NT2/D1 (cell line): ENCODE measurements around the gene ZFYVE9.
"Not testable (repeated sequence)": the region's sequence is repeated elsewhere in the genome, so short reads cannot be mapped to it uniquely, and the experiment has no call there.

Source experiments
- DNase-seq: peaks from one replicate; pipeline ENCODE4 v3.0.0-alpha.2; 2011; ENCODE audit warnings: low read depth, low spot score
- H3K27me3 ChIP-seq: 2 replicates; pipeline ENCODE4 v1.6.0; 2011; ENCODE audit warnings: mild to moderate bottlenecking; ENCODE audit not compliant: insufficient read length, insufficient read depth
- H3K36me3 ChIP-seq: 2 replicates; pipeline ENCODE4 v1.6.1; 2011; ENCODE audit warnings: mild to moderate bottlenecking, low read length, mixed read lengths; ENCODE audit not compliant: insufficient read depth, insufficient read length
- H3K4me1 ChIP-seq: 2 replicates; pipeline ENCODE4 v1.5.1; 2011; ENCODE audit not compliant: insufficient read depth, insufficient read length
- H3K4me3 ChIP-seq: 2 replicates; pipeline ENCODE4 v1.5.1; 2011; ENCODE audit warnings: low read depth; ENCODE audit not compliant: insufficient read length
- H3K9ac ChIP-seq: 2 replicates; pipeline ENCODE4 v1.6.0; 2011; ENCODE audit warnings: low read depth; ENCODE audit not compliant: insufficient read length
- H3K9me3 ChIP-seq: 2 replicates; pipeline ENCODE4 v1.5.1; 2011; ENCODE audit warnings: mild to moderate bottlenecking, low read length; ENCODE audit not compliant: insufficient read depth
- SUZ12 ChIP-seq: IDR thresholded peaks from 2 replicates; pipeline ENCODE4 v1.6.1; 2011; ENCODE audit not compliant: insufficient read length, insufficient read depth; ENCODE audit errors: extremely low read depth
- YY1 ChIP-seq: IDR thresholded peaks from 2 replicates; pipeline ENCODE4 v1.6.1; 2011; ENCODE audit not compliant: insufficient read length, insufficient read depth
- ZNF274 ChIP-seq: IDR thresholded peaks from 2 replicates; pipeline ENCODE4 v1.6.1; 2011; ENCODE audit warnings: mild to moderate bottlenecking, low read depth, low read length

ZFYVE9 gene

DNA sequence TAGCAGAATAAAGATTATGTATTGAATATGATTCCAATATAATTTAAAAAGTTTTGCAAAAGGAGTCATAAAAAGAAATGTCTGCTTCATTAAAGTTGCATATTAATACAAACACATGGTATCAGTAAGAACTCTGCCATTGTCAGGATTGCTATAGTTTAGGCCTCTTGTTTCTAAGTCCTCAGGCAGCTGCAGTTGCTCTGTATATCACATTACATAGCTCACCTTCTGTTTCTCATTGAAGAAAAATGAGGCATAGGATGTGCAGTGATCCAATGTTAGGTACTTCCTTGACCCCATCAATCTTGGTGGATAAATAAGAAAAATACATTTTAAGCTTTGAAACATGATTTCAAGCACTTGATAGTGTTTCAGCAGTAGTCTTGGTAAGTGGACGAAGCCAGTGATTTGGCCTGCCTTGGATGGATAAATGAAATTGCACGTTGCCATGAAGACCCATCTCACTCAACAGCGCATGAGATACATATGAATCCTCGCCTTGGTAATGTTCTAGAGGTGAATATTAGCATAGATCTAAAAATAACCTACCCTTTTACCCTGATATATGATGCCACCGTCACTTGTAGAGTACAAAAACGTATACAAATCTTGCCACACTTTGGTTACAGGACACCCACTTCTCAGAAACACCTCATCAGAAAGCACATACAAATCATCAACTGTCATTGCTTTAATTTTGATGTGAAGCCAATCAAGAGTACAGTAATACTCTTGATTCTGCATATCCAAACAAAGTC is 25.3 kb downstream of the ZFYVE9 start:
- no peak for DNase-seq
- H3K4me3 ChIP-seq: no peak overlapping the region
- H3K4me1 ChIP-seq: no peaks in the 10 kb centered on the region
- no peak overlapping the region for H3K9ac ChIP-seq
- H3K9me3 ChIP-seq: peaks cover 11% of the 10 kb centered on the region
- H3K36me3 ChIP-seq: peaks cover 2% of the 10 kb centered on the region
- no peaks in the 10 kb centered on the region for H3K27me3 ChIP-seq
- TF ChIP-seq YY1: no peak
- no peak for TF ChIP-seq SUZ12
- no peak for TF ChIP-seq ZNF274

DNA sequence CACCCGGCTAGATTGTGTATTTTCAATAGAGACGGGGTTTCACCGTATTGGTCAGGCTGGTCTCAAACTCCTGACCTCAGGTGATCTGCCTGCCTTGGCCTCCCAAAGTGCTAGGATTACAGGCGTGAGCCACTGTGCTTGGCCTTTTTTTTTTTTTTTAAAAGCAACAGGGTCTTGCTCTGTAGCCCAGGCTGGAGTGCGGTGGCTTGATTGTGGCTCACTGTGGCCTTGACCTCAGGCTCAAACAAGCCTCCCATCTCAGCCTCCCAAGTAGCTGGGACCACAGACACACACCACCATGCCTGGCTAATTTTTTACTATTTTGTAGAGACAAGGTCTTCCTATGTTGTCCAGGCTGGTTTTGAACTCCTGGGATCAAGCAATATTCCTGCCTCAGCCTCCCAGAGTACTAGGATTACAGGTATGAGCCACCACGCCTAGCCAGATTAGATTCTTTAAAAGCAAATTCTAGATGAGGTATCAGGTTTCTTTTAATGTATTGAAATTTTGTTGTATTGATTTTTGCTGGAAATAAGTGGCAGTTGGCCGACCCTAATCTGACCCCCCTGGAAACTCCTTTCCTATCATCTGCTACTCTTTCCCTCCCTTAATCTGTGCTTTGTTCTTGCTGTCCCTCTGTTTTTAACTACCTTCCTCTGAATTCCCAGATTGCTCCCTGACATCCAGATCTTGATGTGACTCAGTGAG is 26.6 kb downstream of the ZFYVE9 start:
- Histone ChIP-seq H3K9me3 (peaks cover 11% of the 10 kb centered on the region), H3K27me3 (no peaks in the 10 kb centered on the region), H3K4me3 (no peak overlapping the region), H3K9ac (no peak overlapping the region), H3K36me3 (no peaks in the 10 kb centered on the region), H3K4me1 (no peaks in the 10 kb centered on the region)
- TF ChIP-seq SUZ12: no peak
- TF ChIP-seq YY1: no peak
- no peak for TF ChIP-seq ZNF274
- no peak for DNase-seq

DNA sequence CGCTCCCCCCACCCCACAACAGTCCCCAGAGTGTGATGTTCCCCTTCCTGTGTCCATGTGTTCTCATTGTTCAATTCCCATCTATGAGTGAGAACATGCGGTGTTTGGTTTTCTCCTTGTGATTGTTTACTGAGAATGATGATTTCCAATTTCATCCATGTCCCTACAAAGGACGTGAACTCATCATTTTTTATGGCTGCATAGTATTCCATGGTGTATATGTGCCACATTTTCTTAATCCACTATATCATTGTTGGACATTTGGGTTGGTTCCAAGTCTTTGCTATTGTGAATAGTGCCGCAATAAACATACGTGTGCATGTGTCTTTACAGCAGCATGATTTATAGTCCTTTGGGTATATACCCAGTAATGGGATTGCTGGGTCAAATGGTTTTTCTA is 29.3 kb downstream of the ZFYVE9 start:
- not testable (repeated sequence) for H3K9ac ChIP-seq

DNA sequence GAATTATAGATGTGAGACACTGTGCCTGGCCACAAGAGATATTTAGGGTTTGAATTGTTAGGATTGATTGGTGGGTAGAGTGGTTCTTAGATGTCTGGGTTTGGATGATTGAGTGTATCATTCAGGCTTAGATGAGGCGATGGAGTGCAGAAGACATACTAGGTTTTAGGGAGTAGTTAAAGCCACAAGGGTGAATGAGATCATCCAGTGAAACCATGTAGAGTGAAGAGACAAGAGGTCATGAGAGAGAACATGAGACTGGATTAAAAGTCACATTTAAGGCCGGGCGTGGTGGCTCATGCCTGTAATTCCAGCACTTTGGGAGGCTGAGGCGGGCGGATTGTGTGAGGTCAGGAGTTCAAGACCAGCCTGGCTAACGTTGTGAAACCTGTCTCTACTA is 37.2 kb downstream of the ZFYVE9 start:
- Histone ChIP-seq H3K9me3 (peaks cover 35% of the 10 kb centered on the region), H3K9ac (no peak overlapping the region), H3K36me3 (no peaks in the 10 kb centered on the region), H3K27me3 (no peaks in the 10 kb centered on the region), H3K4me1 (no peaks in the 10 kb centered on the region), H3K4me3 (no peak overlapping the region)
- no peak for TF ChIP-seq SUZ12
- TF ChIP-seq YY1: no peak
- no peak for TF ChIP-seq ZNF274
- no peak for DNase-seq

More for the DNA sequence above, 29.3 kb downstream of the ZFYVE9 start:
- not testable (repeated sequence) for H3K4me3 ChIP-seq, H3K4me1 ChIP-seq, DNase-seq, H3K27me3 ChIP-seq, H3K36me3 ChIP-seq
- H3K9me3 ChIP-seq: peaks cover 11% of the 10 kb centered on the region

DNA sequence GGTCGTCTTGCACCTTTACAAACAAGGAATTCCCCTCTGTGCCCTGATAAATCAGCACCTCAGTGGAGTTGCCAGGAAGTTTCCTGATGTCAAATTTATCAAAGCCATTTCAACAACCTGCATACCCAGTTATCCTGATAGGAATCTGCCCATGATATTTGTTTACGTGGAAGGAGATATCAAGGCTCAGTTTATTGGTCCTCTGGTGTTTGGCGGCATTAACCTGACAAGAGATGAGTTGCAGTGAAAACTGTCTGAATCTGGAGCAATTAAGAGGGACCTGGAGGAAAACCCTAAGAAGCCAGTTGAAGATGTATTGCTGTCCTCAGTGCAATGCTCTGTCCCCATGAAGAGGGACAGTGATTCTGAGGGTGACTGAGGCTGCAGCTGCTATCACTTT is 38.3 kb downstream of the ZFYVE9 start:
- H3K36me3 ChIP-seq: no peaks in the 10 kb centered on the region
- TF ChIP-seq ZNF274: no peak
- no peak for TF ChIP-seq SUZ12
- TF ChIP-seq YY1: no peak
- H3K9ac ChIP-seq: no peak overlapping the region
- H3K4me3 ChIP-seq: no peak overlapping the region
- no peaks in the 10 kb centered on the region for H3K27me3 ChIP-seq
- DNase-seq: no peak
- H3K9me3 ChIP-seq: peaks cover 35% of the 10 kb centered on the region
- no peaks in the 10 kb centered on the region for H3K4me1 ChIP-seq

DNA sequence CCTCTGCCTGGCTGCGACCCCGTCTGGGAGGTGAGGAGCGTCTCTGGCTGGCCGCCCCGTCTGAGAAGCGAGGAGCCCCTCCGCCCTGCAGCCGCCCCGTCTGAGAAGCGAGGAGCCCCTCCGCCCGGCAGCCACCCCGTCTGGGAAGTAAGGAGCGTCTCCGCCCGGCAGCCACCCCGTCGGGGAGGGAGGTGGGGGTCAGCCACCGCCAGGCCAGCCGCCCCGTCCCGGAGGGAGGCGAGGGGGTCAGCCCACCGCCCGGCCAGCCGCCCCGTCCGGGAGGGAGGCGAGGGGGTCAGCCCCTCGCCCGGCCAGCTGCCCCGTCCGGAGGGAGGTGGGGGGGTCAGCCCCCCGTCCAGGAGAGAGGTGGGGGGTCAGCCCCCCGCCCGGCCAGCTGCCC is 39.9 kb downstream of the ZFYVE9 start:
- not testable (repeated sequence) for H3K4me3 ChIP-seq, H3K4me1 ChIP-seq, H3K9ac ChIP-seq, H3K36me3 ChIP-seq, DNase-seq, H3K27me3 ChIP-seq
- peaks cover 34% of the 10 kb centered on the region for H3K9me3 ChIP-seq

DNA sequence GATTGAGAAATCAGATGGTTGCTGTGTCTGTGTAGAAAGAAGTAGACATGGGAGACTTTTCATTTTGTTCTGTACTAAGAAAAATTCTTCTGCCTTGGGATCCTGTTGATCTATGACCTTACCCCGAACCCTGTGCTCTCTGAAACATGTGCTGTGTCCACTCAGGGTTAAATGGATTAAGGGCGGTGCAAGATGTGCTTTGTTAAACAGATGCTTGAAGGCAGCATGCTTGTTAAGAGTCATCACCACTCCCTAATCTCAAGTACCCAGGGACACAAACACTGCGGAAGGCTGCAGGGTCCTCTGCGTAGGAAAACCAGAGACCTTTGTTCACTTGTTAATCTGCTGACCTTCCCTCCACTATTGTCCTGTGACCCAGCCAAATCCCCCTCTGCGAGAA is 40.4 kb downstream of the ZFYVE9 start:
- not testable (repeated sequence) for H3K36me3 ChIP-seq, H3K9ac ChIP-seq, DNase-seq, H3K27me3 ChIP-seq, H3K4me3 ChIP-seq, H3K4me1 ChIP-seq
- peaks cover 29% of the 10 kb centered on the region for H3K9me3 ChIP-seq
